KOPT-K1 (cell line): ENCODE measurements around the gene KCNA5.

Source experiments
- H3K27ac ChIP-seq: fragments of 200-600 bp; sonication (generic); 2 replicates; pipeline ENCODE4 v1.5.1; 2016; ENCODE audit warnings: antibody characterized with exemption, mild to moderate bottlenecking, low read depth, low read length; ENCODE audit not compliant: poor library complexity, severe bottlenecking
- H3K36me3 ChIP-seq: fragments of 200-600 bp; sonication (generic); 2 replicates; pipeline ENCODE4 v1.5.1; 2017; ENCODE audit warnings: antibody characterized with exemption, mild to moderate bottlenecking, low read length, moderate library complexity; ENCODE audit not compliant: insufficient read depth
- H3K9me3 ChIP-seq: fragments of 200-600 bp; sonication (generic); 2 replicates; pipeline ENCODE4 v1.5.1; 2017; ENCODE audit warnings: antibody characterized with exemption, low read length, mild to moderate bottlenecking; ENCODE audit not compliant: insufficient read depth, poor library complexity, severe bottlenecking

The KCNA5 gene

GRCh38 chr12:5094551-5094950 is 50.9 kb downstream of the KCNA5 start:
- Histone ChIP-seq H3K36me3 (no peaks in the 10 kb centered on the region), H3K9me3 (no peaks in the 10 kb centered on the region), H3K27ac (no peak overlapping the region)

- Histone ChIP-seq H3K36me3 (no peaks in the 10 kb centered on the region), H3K27ac (no peak overlapping the region), H3K9me3 (no peaks in the 10 kb centered on the region)
These were observed 51.3 kb downstream of the KCNA5 start for GRCh38 chr12:5094986-5095385.
